DMS 273 treated with DMSO at 0.1 percent for 48 hours (cell line): Measurements from ENCODE around the gene ZFP69.
"Not testable (repeated sequence)": the region's sequence is repeated elsewhere in the genome, so short reads cannot be mapped to it uniquely, and the experiment has no call there.

ENCODE experiments used
- DNase-seq: peaks from one replicate; lab custom pipeline; 2025; lab: John Stamatoyannopoulos, UW

ZFP69 gene

DNA sequence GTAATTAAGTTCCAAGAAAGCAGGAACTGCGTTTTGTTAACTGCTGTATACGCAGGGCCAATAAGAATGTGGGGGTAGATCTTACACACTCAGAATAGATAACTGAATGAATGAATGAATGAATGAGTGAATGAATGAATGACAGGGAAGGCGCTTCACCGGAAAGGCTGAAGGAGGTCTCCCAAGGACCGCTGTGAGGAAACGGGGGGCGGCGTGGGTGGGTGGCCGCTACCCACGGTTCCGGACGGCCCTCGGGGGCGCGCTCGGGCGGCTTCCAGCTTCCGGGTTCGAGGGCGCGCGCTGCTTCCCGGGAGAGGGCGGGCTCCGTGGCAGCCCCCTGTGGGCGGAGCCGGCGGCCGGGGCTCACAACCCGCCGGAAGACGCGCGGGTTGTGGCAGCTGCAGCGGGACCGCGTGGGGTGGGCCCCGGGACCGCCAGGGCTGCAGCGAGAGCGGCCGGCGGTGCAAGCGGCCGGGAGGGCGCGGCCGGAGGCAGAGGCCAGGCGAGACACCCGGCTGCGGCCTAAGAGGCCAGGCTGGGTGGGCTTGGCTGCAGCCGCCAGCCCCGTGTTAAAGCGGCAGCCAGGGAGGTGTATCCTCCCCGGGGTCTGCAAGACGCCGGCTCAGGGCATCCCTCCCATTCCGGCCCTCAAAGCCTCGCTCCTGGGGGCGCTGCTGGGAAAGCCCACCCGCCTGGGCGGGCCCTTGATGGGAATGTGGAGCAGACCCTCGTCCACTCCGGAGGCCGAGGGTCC is at the start of gene ZFP69:
TSS of gene ZFP69 (plus strand) at position 367 of the 754 bp plus-strand sequence. CDS start 2,072 bp downstream, outside the sequence.
- peak; percentile 99 for DNase-seq

- DNase-seq, result no peak
These were observed 45.7 kb upstream of the ZFP69 start for GRCh38 chr1:40431385-40431784.

DNA sequence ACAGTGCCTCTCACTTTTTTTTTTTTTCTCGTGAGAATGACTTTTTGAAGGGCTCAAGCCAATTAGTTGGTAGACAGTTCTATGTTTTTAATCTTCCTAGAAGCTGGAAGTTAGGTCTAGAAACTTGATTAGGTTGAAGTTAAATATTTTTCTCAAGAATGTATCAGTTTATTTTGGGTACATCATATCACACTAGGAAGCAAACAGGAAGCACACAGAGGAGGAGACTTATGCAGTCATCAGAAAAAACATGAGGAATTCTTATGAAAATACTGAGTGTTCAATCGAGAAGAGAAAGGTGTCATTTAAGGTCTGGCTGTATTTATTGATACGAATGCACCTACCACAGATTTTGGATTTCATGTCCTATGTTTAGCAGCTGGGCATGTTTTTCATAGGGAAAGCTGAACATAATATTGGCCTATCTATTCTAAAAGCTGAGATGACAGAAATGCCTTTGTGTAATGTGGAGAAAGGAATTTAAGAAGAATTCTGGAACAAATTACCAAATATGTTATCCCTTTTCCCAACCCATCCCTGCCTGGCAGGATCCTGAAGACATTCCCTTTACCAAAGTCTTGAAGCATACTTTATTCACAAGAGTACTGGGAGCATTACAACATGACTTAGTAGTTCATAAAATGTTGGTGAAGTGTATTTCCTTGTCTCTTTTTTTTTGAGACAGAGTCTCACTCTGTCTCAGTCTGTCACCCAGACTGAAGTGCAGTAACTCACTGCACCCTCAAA is 44.3 kb upstream of the ZFP69 start:
- DNase-seq, result no peak

DNA sequence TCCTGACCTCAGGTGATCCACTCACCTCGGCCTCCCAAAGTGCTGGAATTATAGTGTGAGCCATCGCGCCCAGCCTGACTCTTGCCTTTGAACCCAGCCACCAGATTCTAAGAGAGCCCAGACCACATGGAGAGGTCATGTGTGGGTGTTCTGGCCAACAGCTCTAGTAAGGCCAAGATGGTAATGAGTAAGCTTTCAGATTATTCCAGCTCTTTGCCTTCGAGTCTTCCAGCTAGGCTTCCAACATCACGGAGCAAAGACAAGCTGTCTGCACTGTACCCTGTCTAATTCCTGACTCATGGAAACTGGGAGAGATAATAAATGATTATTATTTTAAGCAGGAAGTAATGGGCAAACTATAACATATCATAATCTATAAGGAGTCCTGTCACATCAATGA is 41.6 kb upstream of the ZFP69 start:
- DNase-seq, result no peak

DNA sequence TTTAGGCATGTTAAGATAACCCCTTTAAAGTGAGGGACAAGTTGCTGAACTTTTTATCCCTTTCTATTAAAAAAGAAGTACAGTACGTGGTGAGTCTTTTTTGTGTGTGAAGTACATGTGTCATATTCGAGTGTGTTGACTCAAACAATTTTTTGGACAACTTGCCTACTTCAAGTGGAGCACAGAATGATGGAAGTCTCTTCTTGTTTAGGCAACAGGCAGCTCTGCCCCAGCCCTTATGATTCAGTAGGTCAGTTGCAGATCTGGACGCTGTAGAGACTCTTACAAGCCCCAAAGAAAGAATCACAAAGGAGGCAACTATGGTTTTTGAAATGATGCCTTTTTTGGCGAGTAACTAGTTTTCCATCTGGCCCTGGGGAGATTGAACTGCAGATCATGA is 41.2 kb upstream of the ZFP69 start:
- no peak for DNase-seq

DNA sequence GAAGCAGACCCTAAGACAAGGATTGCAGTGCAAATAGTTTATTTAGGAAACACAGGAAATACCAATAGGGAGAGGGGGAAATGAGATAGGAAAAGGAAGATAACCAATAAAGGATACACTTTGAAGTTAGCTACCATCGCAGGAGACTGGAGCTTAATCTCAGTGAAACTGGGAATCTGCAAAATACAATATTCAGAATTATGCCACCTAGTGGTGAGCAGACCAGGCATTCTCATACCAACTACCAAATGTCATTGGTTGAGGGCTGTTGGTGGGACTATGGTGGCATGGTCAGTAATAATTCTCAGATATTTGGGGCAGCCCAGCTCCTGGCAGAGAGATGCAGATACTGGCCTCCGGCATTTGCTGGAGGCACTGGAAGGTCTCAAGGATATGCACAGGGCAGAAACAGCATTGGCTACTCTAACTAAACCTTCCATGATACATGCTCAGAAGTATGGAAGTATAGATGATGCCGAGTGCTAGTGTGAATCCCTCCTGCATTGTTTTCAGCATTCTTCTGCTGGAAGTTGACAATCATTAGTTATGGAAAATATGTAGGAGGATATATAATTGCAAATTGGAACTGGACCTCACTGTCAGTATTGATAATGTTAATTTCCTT is 38.6 kb upstream of the ZFP69 start:
- peak; percentile 90 for DNase-seq

- no peak for DNase-seq
These were observed 37.8 kb upstream of the ZFP69 start for GRCh38 chr1:40439247-40439646.

DNA sequence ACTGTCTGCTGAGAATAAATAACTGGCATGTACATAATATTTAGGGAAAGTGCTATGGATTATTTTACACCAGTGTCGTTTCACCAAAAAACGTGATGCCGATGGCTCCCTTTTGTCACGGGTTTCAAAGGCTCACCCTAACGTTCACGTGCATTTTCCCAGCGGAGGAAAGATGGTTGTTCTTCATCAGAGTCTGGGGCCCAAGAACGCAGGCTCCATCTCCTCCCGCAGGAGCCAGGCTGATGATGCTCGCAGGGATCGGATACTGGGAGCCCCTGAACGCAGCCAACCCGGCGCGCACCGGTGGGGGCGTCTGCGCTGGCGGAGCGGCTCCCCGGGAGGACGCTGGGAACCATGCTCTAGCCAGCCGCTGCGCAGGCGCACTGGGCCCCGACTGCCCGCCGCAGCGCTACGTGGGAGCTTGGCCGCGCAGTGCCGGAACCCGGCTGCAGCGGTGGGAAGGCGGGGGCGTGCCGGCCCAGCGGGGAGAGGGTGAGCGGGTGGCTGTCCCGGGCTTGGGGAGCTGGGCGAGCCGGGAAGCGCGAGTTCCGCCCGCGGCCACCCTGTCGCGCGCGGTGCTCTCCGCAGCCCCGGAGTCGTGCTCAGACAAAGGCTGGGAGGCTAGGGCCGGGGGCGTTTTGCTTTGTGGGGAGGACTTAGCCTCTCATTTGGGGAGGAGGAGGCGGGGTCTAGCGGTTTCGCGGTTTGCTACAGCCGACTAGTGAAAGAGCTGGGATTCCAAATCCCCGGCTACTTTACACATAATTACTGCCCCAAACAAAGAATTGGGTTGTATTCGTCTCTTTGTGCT is 27.2 kb upstream of the ZFP69 start, which contains the start of gene ZFP69B:
TSS of gene ZFP69B (plus strand) at position 793 of the 811 bp plus-strand sequence. CDS start 486 bp downstream, outside the sequence.
- DNase-seq, result peak; percentile 100

DNA sequence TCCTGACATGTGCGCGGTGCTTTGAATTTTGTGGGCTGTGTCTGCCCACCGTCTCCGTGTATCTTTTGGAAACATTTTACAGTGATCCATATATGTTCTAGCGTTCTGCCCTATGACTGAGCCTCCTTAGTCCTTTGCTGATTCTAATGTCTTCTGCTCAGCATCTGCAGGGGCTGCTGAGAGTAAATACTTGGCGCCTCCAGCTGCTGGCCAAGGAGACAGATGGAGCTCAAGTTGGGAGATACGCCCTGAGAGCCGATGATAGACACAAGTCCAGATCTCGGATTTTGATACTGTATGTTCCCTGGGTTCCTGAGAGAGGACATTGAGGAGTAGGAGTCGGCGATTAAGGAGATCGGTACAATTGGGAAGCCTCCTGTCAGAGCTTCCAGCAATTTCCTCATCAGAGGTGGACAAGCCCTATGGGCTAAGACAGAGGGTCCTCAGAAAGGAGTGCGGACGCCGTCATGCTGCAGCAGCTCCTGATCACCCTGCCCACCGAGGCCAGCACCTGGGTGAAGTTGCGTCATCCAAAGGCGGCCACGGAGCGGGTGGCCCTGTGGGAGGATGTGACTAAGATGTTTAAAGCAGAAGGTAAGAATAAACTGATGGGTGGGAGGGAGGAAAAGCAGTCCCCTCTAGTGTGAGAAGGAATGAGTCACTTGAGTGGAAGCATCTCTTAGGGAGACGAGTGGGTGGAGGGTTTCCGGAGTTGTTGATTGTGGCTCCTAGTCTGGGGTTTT is 26.4 kb upstream of the ZFP69 start:
- peak; percentile 100 for DNase-seq

DNA sequence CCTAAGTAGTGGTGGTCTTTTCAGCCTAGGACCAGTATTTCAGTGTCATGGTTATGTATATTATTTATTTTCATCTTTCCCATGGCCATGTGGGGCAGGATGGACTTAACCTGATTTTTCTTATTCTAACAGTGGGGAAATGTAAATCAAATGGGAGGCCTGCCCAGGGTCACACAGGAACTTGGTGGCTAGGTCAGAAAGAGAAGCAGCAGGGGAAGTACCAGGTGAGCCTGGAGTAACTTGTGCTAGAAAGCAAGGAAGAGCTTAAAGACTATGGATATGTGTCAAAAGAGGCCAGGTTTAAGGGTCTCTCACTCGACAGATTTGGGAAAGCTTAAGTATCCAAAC is 25.9 kb upstream of the ZFP69 start:
- DNase-seq, result no peak

DNA sequence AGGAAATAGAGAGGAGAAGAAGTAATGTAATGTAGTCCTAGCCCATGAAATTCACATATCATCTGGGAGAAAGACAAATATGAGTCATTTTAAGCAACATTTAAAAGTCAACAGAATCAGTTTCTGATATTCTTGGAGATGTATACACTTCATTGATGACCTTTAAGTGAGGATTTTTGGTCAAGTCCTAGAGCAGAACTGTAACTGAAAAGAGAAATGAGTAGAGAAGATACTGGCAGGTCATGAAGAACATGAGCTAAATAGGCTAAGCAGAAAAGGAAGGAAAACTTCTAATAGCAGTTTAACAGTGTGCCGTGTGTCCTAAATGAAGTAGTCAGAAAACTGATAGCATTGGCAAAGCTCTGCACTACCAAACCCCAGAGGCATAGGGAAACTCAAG is 22.2 kb upstream of the ZFP69 start:
- no peak for DNase-seq

GRCh38 chr1:40462956-40463590 is 14.0 kb upstream of the ZFP69 start:
- DNase-seq, result peak; percentile 95

GRCh38 chr1:40469327-40469726 is 7.8 kb upstream of the ZFP69 start:
- DNase-seq, result no peak

GRCh38 chr1:40475268-40475667 is 1.8 kb upstream of the ZFP69 start:
- no peak for DNase-seq

GRCh38 chr1:40477678-40478053 is 576 bp downstream of the ZFP69 start:
- DNase-seq, result peak; percentile 98

GRCh38 chr1:40478276-40478675 is 1.2 kb downstream of the ZFP69 start:
- DNase-seq, result no peak

DNA sequence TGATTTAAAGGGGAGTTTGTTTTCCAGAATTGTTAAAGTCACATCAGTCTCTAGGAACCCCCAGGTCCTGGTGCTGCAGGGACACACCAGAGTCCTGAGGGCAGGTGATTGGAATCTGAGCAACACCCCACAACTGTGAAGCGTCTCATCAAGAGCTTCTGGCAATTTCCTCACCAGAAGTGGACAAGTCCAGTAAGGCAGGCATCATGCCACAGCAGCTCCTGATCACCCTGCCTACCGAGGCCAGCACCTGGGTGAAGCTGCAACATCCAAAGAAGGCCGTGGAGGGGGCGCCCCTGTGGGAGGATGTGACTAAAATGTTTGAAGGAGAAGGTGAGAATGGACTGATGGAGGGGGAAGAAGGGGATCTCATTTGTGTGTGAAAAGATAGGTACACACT is 2.1 kb downstream of the ZFP69 start:
- DNase-seq, result no peak

DNA sequence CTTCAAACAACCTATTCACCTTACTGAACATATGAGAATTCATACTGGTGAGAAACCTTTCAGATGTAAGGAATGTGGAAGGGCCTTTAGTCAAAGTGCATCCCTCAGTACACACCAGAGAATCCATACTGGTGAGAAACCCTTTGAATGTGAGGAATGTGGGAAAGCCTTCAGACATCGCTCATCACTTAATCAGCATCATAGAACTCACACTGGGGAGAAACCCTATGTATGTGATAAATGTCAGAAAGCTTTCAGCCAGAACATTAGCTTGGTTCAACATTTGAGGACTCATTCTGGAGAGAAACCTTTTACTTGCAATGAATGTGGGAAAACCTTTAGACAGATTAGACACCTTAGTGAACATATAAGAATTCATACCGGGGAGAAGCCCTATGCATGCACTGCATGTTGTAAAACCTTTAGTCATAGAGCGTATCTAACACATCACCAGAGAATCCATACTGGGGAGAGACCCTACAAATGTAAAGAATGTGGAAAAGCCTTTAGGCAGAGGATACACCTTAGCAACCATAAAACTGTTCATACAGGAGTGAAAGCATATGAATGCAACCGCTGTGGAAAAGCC is 18.3 kb downstream of the ZFP69 start:
- DNase-seq, result no peak

DNA sequence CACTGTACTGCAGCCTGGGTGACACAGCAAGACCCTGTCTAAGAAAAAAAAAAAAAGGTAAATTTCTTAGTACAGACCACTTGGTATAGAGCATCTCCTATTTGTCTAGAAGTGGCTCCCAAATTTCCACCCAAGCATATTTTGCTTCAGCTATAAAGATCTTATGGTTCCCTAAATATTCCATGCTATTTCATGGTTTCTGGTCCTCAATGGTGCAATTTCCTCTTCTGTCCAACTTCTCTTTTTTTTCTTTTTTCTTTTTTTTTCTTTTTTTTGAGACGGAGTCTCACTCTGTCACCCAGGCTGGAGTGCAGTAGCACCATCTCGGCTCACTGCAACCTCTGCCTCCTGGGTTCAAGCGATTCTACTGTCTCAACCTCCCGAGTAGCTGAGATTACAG is 25.6 kb downstream of the ZFP69 start:
- DNase-seq, result not testable (repeated sequence)

DNA sequence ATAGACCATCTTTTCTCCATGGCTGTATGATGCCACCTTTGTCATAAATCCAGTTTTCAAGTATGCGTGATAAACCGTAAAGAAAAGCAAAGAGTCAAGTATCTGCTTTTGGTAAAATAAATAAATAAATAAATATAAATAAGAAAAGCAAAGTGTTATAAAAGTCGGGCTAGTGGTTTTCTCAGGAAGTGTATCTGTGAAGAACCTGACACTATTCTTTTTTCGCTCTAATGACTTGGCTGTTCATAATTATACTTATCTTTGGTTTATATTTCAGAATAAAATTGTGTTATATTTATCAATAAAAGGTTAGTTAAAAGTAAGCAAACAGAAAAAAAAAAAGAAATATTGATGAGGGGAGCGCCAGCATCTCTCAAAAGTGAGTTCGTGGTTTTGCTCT is 30.9 kb downstream of the ZFP69 start:
- DNase-seq, result no peak
